GM10266 (cell line): ENCODE results near the gene CDX1.

Experiments used
- DNase-seq: peaks from one replicate; pipeline ENCODE4 v3.0.0; 2012; ENCODE audit errors: extremely low spot score
- TF ChIP-seq, protein P1 (sequence below): IDR thresholded peaks from 2 replicates; pipeline ENCODE4 v1.5.1; 2012; ENCODE audit warnings: mild to moderate bottlenecking, low read depth; ENCODE audit not compliant: control insufficient read depth, insufficient read depth; ENCODE audit errors: missing control alignments

CDX1 gene

DNA sequence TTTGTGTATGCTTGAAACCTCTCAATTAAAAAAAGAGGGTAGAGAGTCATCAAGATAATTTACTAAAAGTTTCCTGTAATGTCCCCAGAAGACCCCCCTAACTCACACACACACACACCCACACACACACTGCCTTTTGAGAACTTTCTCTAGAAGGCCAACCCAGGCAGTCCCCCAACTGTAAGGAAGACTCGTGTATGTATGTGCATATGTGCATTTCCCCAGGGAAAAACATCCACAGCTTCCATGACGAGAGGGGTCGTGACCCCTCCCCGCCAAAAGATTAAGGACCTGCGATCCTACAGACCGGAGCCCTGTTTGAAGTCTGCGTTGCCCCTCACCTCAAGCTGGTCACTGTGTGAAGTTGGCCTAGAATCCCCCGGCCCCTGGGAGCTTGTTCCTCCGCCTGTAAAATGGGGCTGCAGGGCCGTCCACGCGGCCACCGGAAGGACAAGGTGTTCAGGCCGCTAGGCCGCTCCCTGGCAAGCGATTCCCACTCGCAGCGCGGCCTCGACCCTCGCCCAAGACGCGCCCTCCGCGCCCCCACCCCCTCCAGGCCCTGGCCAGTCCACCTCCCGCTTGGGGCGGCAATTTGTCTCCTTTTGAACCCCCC, 435 bp upstream of the CDX1 start:
- no peak for DNase-seq
- TF ChIP-seq, protein P1, sequence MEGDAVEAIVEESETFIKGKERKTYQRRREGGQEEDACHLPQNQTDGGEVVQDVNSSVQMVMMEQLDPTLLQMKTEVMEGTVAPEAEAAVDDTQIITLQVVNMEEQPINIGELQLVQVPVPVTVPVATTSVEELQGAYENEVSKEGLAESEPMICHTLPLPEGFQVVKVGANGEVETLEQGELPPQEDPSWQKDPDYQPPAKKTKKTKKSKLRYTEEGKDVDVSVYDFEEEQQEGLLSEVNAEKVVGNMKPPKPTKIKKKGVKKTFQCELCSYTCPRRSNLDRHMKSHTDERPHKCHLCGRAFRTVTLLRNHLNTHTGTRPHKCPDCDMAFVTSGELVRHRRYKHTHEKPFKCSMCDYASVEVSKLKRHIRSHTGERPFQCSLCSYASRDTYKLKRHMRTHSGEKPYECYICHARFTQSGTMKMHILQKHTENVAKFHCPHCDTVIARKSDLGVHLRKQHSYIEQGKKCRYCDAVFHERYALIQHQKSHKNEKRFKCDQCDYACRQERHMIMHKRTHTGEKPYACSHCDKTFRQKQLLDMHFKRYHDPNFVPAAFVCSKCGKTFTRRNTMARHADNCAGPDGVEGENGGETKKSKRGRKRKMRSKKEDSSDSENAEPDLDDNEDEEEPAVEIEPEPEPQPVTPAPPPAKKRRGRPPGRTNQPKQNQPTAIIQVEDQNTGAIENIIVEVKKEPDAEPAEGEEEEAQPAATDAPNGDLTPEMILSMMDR: no peak

DNA sequence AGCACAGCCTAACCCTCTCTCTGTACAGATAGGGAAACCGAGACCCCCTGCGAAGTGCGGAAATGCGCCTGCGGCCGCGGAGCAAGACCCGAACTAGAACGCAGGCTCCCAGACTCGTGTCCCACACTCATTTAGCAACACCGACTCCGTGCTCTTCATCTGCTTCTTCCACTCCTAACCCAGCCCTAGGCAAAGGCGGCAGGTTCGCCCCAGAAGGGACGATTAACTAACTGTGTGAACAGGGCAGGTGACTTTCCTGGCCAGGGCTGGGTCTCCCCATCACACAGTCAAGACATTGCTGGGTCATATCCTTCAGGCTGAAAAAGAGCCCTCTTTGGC, 903 bp downstream of the CDX1 start:
- DNase-seq: no peak
- TF ChIP-seq, protein P1: no peak

DNA sequence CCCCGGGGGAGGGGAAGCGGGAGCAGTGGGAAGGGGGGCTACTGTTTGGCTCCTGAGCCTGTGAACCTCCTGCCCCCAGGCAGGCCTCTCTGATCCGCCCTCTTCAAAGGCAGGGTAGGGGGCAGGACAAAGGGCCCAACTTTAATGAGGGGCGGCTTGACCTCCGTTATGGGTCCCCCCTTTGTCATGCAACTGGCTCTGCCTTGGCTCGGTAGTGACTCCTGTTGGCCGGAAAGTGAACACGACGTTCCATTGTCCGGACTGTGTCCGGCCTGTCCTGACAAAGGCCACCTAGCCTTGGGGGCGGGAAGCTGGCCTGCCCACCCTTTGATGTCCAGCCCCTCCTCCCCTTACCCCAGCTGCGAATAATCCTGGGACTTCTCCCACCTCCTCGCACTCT, 1.3 kb downstream of the CDX1 start:
- TF ChIP-seq, protein P1: no peak
- DNase-seq: no peak

DNA sequence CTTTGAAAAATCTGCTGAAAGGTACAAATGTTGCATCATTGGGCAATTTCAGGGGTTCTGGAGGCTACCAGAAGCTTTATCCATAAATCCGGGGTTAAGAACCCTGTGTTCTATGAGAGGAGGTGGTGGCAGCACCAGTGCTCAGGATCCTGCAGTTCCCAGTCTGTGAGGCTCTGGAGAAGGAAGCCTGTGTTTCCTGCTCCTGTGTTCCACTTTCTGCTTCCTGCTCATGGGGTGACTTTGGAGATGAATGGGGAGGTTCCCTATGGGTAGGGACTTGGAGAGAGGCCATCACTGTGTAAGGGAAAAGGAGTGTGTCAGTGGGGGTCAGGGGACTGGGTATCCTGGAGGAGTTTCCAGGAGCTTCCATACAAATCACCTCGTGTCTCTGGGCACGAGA, 2.3 kb downstream of the CDX1 start:
- DNase-seq: no peak

DNA sequence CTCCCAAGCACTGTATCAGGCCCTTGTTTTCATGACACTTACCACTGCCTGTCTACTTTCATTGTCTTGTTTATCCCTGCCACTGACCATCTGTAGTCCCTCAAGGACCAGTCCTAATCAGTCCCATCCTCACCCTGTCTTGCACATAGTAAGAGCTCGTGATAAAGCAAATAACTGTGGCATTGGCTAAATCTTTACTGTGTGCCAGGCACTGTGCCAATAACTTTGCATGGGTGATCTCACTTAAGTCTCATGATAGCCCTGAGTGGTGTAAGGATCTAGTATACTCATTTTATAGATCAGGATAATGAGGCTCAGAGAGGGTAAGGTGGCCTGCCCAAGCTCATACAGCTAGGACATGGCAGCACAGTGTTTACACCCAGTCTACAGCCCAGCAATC, 5.6 kb downstream of the CDX1 start:
- DNase-seq: no peak
- TF ChIP-seq, protein P1: no peak

More for the DNA sequence above, 2.3 kb downstream of the CDX1 start:
- TF ChIP-seq, protein P1: no peak

DNA sequence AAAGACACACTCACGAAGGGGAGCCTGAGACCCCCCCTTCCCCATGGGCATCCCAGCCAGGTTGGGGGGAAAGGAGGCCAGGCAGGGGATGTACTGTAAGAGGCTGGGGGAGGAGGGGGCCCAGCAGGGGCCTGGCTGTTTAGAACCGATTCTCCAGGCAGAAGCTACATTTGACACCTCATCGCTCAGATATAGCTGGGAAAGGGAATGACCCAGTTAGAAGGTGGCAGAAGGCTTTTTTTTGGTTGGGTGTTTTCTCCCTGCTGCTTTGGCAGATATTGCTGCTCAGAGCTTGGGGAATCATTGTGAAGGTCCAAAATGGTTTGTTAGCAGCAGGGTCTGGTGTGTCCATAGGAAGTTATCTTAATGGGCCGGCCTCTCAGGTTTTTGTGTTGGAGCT, 6.0 kb downstream of the CDX1 start:
- DNase-seq: no peak
- TF ChIP-seq, protein P1: no peak

DNA sequence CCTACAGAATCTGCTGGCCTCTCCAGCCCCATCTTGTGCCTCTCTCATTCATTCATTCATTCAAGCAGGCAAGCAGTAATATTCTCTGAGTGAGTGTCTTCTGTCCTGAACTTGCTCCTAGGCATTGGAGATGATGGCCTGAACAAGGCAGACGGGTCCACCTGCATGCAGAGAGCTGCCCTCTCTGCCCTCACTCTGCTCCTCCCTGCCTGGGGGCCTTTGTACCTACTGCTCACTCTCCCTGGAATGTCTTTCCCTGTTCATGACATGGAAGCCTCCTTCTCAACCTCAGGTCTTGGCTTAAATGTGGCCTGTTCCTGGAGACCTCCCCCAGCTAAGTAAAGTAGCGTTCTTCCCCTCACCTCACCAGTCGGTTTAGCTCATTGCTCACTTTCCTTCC, 6.6 kb downstream of the CDX1 start:
- no peak for DNase-seq
- TF ChIP-seq, protein P1: no peak
